ENCODE measurements around the gene FMO4. TPM values are rescaled to one million over a fixed set of nuclear protein-coding genes. Genes with fewer than 3 reads are reported as not detected.

Gene FMO4
- total RNA-seq, result 0.85 and 0.96 TPM in 2 replicates

GRCh38 chr1:171313835-171314320, at the start of gene FMO4:
FMO4 (plus strand) TSS chr1:171314183; CDS start chr1:171319826, 5,643 bp downstream.

Other genes starting within 250 kb of the FMO4 start
- gene FMO3, start 223.3 kb upstream of the FMO4 start, total RNA-seq, result not detected in 2 replicates
- 0.24 TPM in 1 of 2 replicates, not detected in the other for gene FMO2, start 128.9 kb upstream of the FMO4 start, total RNA-seq
- gene FMO1, start 65.7 kb upstream of the FMO4 start, total RNA-seq, result 0.64 TPM in 1 of 2 replicates, not detected in the other
- gene PRRC2C, start 171.3 kb downstream of the FMO4 start, total RNA-seq, result 36.7 and 42.4 TPM in 2 replicates

Data from tracheal epithelial cell (primary cell).